ENCODE data around the gene CYSTM1. TPM values are rescaled to one million over a fixed set of nuclear protein-coding genes. Genes with fewer than 3 reads are reported as not detected.

Gene CYSTM1
- total and polyA plus RNA-seq, 4 experiments from 2014 or later = 5.0 to 21.1 (median 9.5) TPM

- intact Hi-C loops (cut with micrococcal nuclease) = no loop called here
- peaks cover 7% of the 10 kb centered on the region for H3K36me3 ChIP-seq (ENCODE audit: insufficient read depth, low read length)
- ChIA-PET POLR2A (ENCODE audit: partially characterized antibody) (no interaction called here), CTCF (ENCODE audit: partially characterized antibody) (interaction anchor here (2.0 to 17.3 kb wide), 3 partner anchors 9 to 110 kb away, joined by 5 to 518 read pairs (median 7); partner anchors contain the start of gene HBEGF)
- H3K27me3 ChIP-seq (ENCODE audit: insufficient read depth, low read length) = no peaks in the 10 kb centered on the region
- no peak overlapping the region for H3K27ac ChIP-seq (ENCODE audit: low read depth, low read length)
- Mint-ChIP-seq H3K4me3 (no peak overlapping the region), H3K4me1 (peaks cover 27 to 53% (median 36%) of the 10 kb centered on the region in 4 donors), H3K36me3 (peaks cover 12 to 14% of the 10 kb centered on the region in 2 donors), H3K9me3 (no peaks in the 10 kb centered on the region), H3K27me3 (no peaks in the 10 kb centered on the region), H3K27ac (peak overlapping the region in 2 of 7 donors; percentile 2 to 69)
- no peak for DNase-seq
- H3K4me3 ChIP-seq (ENCODE audit: low read length in 2 of 2) = no peak overlapping the region
- no peaks in the 10 kb centered on the region for H3K9me3 ChIP-seq (ENCODE audit: control insufficient read depth in 1 of 2, low read length in 2 of 2)
- H3K4me1 ChIP-seq (ENCODE audit: insufficient read depth, low read length) = peaks cover 54% of the 10 kb centered on the region
Observed at GRCh38 chr5:140248414-140248813, 73.4 kb downstream of the CYSTM1 start.

- ChIA-PET CTCF (ENCODE audit: partially characterized antibody) (interaction anchor here (2.0 to 17.3 kb wide), 3 partner anchors 10 to 109 kb away, joined by 7 to 518 read pairs (median 8); partner anchors contain the start of gene HBEGF), POLR2A (ENCODE audit: partially characterized antibody) (no interaction called here)
- Histone ChIP-seq H3K36me3 (ENCODE audit: insufficient read depth, low read length) (peaks cover 7% of the 10 kb centered on the region), H3K27ac (ENCODE audit: low read depth, low read length) (no peak overlapping the region), H3K27me3 (ENCODE audit: insufficient read depth, low read length) (no peaks in the 10 kb centered on the region), H3K4me1 (ENCODE audit: insufficient read depth, low read length) (peaks cover 65% of the 10 kb centered on the region), H3K9me3 (ENCODE audit: control insufficient read depth in 1 of 2, low read length in 2 of 2) (no peaks in the 10 kb centered on the region), H3K4me3 (ENCODE audit: low read length in 2 of 2) (no peak overlapping the region)
- no peaks in the 10 kb centered on the region for H3K9me3 Mint-ChIP-seq
- H3K27me3 Mint-ChIP-seq = no peaks in the 10 kb centered on the region
- peak overlapping the region; percentile 35 to 91 (median 72) for H3K27ac Mint-ChIP-seq
- H3K4me1 Mint-ChIP-seq = peaks cover 25 to 51% (median 37%) of the 10 kb centered on the region in 4 donors
- peak overlapping the region in 2 of 8 donors; percentile 43 to 66 for H3K4me3 Mint-ChIP-seq
- intact Hi-C loops (cut with micrococcal nuclease) = no loop called here
- DNase-seq = no peak
- peaks cover 9 to 12% of the 10 kb centered on the region in 2 donors for H3K36me3 Mint-ChIP-seq
Observed at GRCh38 chr5:140249536-140249935, 74.5 kb downstream of the CYSTM1 start.

- Mint-ChIP-seq H3K9me3 (no peaks in the 10 kb centered on the region), H3K36me3 (peaks cover 6 to 7% of the 10 kb centered on the region in 2 donors), H3K4me3 (peak overlapping the region in 3 of 8 donors; percentile 6 to 53 (median 9)), H3K4me1 (peaks cover 16 to 42% (median 31%) of the 10 kb centered on the region in 4 donors), H3K27ac (peak overlapping the region in 6 of 7 donors; percentile 47 to 91 (median 84)), H3K27me3 (no peaks in the 10 kb centered on the region)
- Histone ChIP-seq H3K27me3 (ENCODE audit: insufficient read depth, low read length) (no peaks in the 10 kb centered on the region), H3K27ac (ENCODE audit: low read depth, low read length) (no peak overlapping the region), H3K9me3 (ENCODE audit: control insufficient read depth in 1 of 2, low read length in 2 of 2) (no peaks in the 10 kb centered on the region), H3K4me3 (ENCODE audit: low read length in 2 of 2) (no peak overlapping the region), H3K36me3 (ENCODE audit: insufficient read depth, low read length) (peaks cover 1% of the 10 kb centered on the region), H3K4me1 (ENCODE audit: insufficient read depth, low read length) (peaks cover 58% of the 10 kb centered on the region)
- ChIA-PET CTCF (ENCODE audit: partially characterized antibody) (interaction anchor here (1.5 to 17.3 kb wide), 3 partner anchors 98 to 470 kb away, joined by 3 to 518 read pairs (median 8); partner anchors contain the start of gene HBEGF), POLR2A (ENCODE audit: partially characterized antibody) (no interaction called here)
- intact Hi-C loops (cut with micrococcal nuclease) = no loop called here
- no peak for DNase-seq
Observed at GRCh38 chr5:140250386-140250785, 75.4 kb downstream of the CYSTM1 start.

GRCh38 chr5:140251527-140251973 lies 76.6 kb downstream of the CYSTM1 start:
- peaks cover 15 to 39% (median 29%) of the 10 kb centered on the region in 4 donors for H3K4me1 Mint-ChIP-seq
- H3K27ac ChIP-seq (ENCODE audit: low read depth, low read length) = peak overlapping the region; percentile 12
- H3K4me3 ChIP-seq (ENCODE audit: low read length in 2 of 2) = no peak overlapping the region
- peaks cover 0 to 7% of the 10 kb centered on the region in 2 donors for H3K36me3 Mint-ChIP-seq
- peak; percentile 48 to 80 (median 58) for DNase-seq
- H3K36me3 ChIP-seq (ENCODE audit: insufficient read depth, low read length) = no peaks in the 10 kb centered on the region
- H3K9me3 ChIP-seq (ENCODE audit: control insufficient read depth in 1 of 2, low read length in 2 of 2) = no peaks in the 10 kb centered on the region
- H3K4me1 ChIP-seq (ENCODE audit: insufficient read depth, low read length) = peaks cover 57% of the 10 kb centered on the region
- H3K4me3 Mint-ChIP-seq = peak overlapping the region in 7 of 8 donors; percentile 40 to 81 (median 60)
- peak overlapping the region; percentile 54 to 97 (median 95) for H3K27ac Mint-ChIP-seq
- ChIA-PET CTCF (ENCODE audit: partially characterized antibody) (interaction anchor here (0.7 to 17.3 kb wide), 7 partner anchors 11 to 468 kb away, joined by 3 to 518 read pairs (median 3); partner anchors contain the start of genes CYSTM1, HBEGF and PFDN1), POLR2A (ENCODE audit: partially characterized antibody) (interaction anchor here (1.0 to 1.3 kb wide), 3 partner anchors 10 to 94 kb away, joined by 3 to 4 read pairs (median 4); no protein-coding TSS in a partner anchor)
- no peaks in the 10 kb centered on the region for H3K27me3 ChIP-seq (ENCODE audit: insufficient read depth, low read length)
- intact Hi-C loops (cut with micrococcal nuclease) = no loop called here
- no peaks in the 10 kb centered on the region for H3K9me3 Mint-ChIP-seq
- no peaks in the 10 kb centered on the region for H3K27me3 Mint-ChIP-seq

GRCh38 chr5:140252470-140253126 lies 77.6 kb downstream of the CYSTM1 start:
- Histone ChIP-seq H3K4me3 (ENCODE audit: low read length in 2 of 2) (no peak overlapping the region), H3K27me3 (ENCODE audit: insufficient read depth, low read length) (no peaks in the 10 kb centered on the region), H3K36me3 (ENCODE audit: insufficient read depth, low read length) (no peaks in the 10 kb centered on the region), H3K4me1 (ENCODE audit: insufficient read depth, low read length) (peaks cover 62% of the 10 kb centered on the region), H3K9me3 (ENCODE audit: control insufficient read depth in 1 of 2, low read length in 2 of 2) (no peaks in the 10 kb centered on the region), H3K27ac (ENCODE audit: low read depth, low read length) (peak overlapping the region; percentile 21)
- peak overlapping the region in 3 of 8 donors; percentile 17 to 22 (median 19) for H3K4me3 Mint-ChIP-seq
- intact Hi-C loops (cut with micrococcal nuclease) = no loop called here
- no peak for DNase-seq
- H3K36me3 Mint-ChIP-seq = peaks cover 2 to 11% of the 10 kb centered on the region in 2 donors
- POLR2A ChIA-PET (ENCODE audit: partially characterized antibody) = interaction anchor here (0.8 to 1.3 kb wide), 3 partner anchors 8 to 15 kb away, joined by 4 read pairs; no protein-coding TSS in a partner anchor
- peaks cover 21 to 41% (median 34%) of the 10 kb centered on the region in 4 donors for H3K4me1 Mint-ChIP-seq
- CTCF ChIA-PET (ENCODE audit: partially characterized antibody) = interaction anchor here (0.8 to 17.3 kb wide), 6 partner anchors 8 to 111 kb away, joined by 3 to 518 read pairs (median 3); partner anchors contain the start of genes HBEGF and PFDN1
- H3K27me3 Mint-ChIP-seq = no peaks in the 10 kb centered on the region
- no peaks in the 10 kb centered on the region for H3K9me3 Mint-ChIP-seq
- peak overlapping the region; percentile 54 to 97 (median 95) for H3K27ac Mint-ChIP-seq

GRCh38 chr5:140253985-140254384 lies 79.0 kb downstream of the CYSTM1 start:
- H3K9me3 ChIP-seq (ENCODE audit: control insufficient read depth in 1 of 2, low read length in 2 of 2) = no peaks in the 10 kb centered on the region
- peaks cover 75% of the 10 kb centered on the region for H3K4me1 ChIP-seq (ENCODE audit: insufficient read depth, low read length)
- Mint-ChIP-seq H3K9me3 (no peaks in the 10 kb centered on the region), H3K4me3 (no peak overlapping the region), H3K27me3 (no peaks in the 10 kb centered on the region), H3K27ac (peak overlapping the region in 2 of 7 donors; percentile 11 to 50), H3K36me3 (peaks cover 6 to 23% of the 10 kb centered on the region in 2 donors), H3K4me1 (peaks cover 31 to 55% (median 46%) of the 10 kb centered on the region in 4 donors)
- no peaks in the 10 kb centered on the region for H3K36me3 ChIP-seq (ENCODE audit: insufficient read depth, low read length)
- no peak for DNase-seq
- no peaks in the 10 kb centered on the region for H3K27me3 ChIP-seq (ENCODE audit: insufficient read depth, low read length)
- intact Hi-C loops (cut with micrococcal nuclease) = no loop called here
- POLR2A ChIA-PET (ENCODE audit: partially characterized antibody) = no interaction called here
- no peak overlapping the region for H3K27ac ChIP-seq (ENCODE audit: low read depth, low read length)
- CTCF ChIA-PET (ENCODE audit: partially characterized antibody) = interaction anchor here (1.0 to 17.3 kb wide), 3 partner anchors 10 to 95 kb away, joined by 3 to 518 read pairs (median 37); partner anchors contain the start of gene HBEGF
- H3K4me3 ChIP-seq (ENCODE audit: low read length in 2 of 2) = no peak overlapping the region

Measured in CD4-positive, alpha-beta memory T cell (primary cell).